Peyer's patch (tissue), 4 donors: ENCODE measurements around the gene LRPPRC. TPM values are rescaled to one million over a fixed set of nuclear protein-coding genes. Genes with fewer than 3 reads are reported as not detected.

Source experiments
- DNase-seq, 3 donors: peaks; one replicate each; pipeline ENCODE4 v3.0.0-alpha.2; 2017 to 2019
- H3K27ac ChIP-seq, 4 donors: fragments of 200-600 bp; sonication (generic); one replicate each; pipeline ENCODE4 v1.5.1; 2016 to 2019
- H3K27me3 ChIP-seq, 2 donors: fragments of 200-600 bp; sonication (generic); one replicate each; pipeline ENCODE4 v1.5.1; 2019
- H3K36me3 ChIP-seq, 3 donors: fragments of 200-600 bp; sonication (generic); one replicate each; pipeline ENCODE4 v1.5.1; 2016 to 2019
- H3K4me1 ChIP-seq, 4 donors: fragments of 200-600 bp; sonication (generic); one replicate each; pipeline ENCODE4 v1.5.1; 2016 to 2019
- H3K4me3 ChIP-seq, 4 donors: fragments of 200-600 bp; sonication (generic); 1 replicate in 3 of 4; 2 replicates in 1 of 4; pipeline ENCODE4 v1.5.1; 2016 to 2019; ENCODE audit warnings: mild to moderate bottlenecking in 1 of 4
- H3K9me3 ChIP-seq, 4 donors: fragments of 200-600 bp; sonication (generic); one replicate each; pipeline ENCODE4 v1.5.1; 2016 to 2019; ENCODE audit warnings: mild to moderate bottlenecking in 1 of 4
- CTCF ChIP-seq, 6 experiments: fragments of 450-650 bp in 4 of 6; fragments of 200-600 bp in 2 of 6; sonication (generic) in 1 of 6; IDR thresholded peaks; one replicate each; pipeline ENCODE4 v1.5.1; 2017 to 2019; ENCODE audit warnings: antibody characterized with exemption in 6 of 6, mild to moderate bottlenecking in 3 of 6, moderate library complexity in 1 of 6
- POLR2A ChIP-seq, 2 donors: fragments of 450-650 bp; IDR thresholded peaks; one replicate each; pipeline ENCODE4 v1.5.1; 2017; ENCODE audit warnings: antibody characterized with exemption in 2 of 2, mild to moderate bottlenecking in 2 of 2, moderate library complexity in 2 of 2
- total RNA-seq, 4 donors: library from RNA; depleted of rRNA; stranded (reverse); fragments of >200 nt; gene quantifications; one replicate each; pipeline ENCODE4 v1.1.0, GENCODE V29; 2016

LRPPRC gene
- 10 to 100 TPM; 45.7 to 70.1 (median 53.3) TPM for total RNA-seq

DNA sequence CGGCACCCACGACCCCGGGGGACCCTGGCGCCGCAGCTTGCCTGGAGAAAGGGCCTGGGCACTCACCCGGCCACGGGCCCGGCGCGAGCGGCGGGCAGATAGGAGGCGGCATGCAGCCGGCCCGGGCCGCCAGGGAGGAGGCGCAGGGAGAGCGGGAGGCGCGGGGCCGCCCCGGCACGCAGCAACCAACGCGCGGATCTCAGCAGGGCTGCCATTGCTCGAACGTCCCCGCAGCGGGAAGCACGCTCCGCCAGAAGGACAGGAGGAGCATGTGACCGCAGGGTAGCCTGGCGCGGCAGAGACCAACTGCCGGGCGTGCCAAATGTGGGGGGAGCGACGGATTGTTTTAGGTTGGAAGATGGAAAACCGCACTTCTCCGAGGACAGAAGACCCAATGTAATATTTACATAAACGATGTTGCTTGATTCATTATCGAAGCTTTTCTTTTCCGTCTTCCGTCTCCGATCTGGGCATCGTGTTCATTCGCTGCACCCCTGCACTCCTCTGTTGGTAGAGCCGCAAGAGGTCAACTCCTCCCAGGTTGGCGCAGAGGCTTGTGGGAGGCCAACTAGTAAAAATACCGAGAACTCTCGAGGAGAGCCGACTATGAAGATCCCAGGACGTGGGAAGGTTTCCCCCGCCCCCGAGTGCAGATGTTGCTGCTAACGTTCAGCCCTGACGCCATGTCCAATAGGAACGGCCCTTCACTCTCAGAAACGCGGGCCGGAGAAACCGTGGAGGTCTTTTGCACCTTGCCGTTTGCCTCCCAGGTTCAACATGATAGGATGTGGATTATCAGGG, at the start of gene LRPPRC:
TSS of gene LRPPRC (minus strand) at position 257 of the 801 bp plus-strand sequence. CDS start at position 215, 42 bp downstream.
- no peaks in the 10 kb centered on the region for H3K9me3 ChIP-seq
- H3K4me1 ChIP-seq, result peaks cover 0 to 17% (median 3%) of the 10 kb centered on the region in 4 donors
- peak within 1 kb of the TSS; percentile 65 to 87 (median 82) for H3K27ac ChIP-seq
- peaks cover 0 to 11% (median 0%) of the 10 kb centered on the region in 3 donors for H3K36me3 ChIP-seq
- peak; percentile 90 to 97 (median 92) for DNase-seq
- TF ChIP-seq POLR2A (IDR thresholded peaks at IDR 0.05) (peak; percentile 40 to 85), CTCF (IDR thresholded peaks at IDR 0.05) (no peak)
- H3K4me3 ChIP-seq, result peak within 1 kb of the TSS; percentile 80 to 100 (median 94)
- no peaks in the 10 kb centered on the region for H3K27me3 ChIP-seq

GRCh38 chr2:44045061-44045460, 49.3 kb upstream of the LRPPRC start:
- Histone ChIP-seq H3K4me1 (no peaks in the 10 kb centered on the region), H3K9me3 (no peaks in the 10 kb centered on the region), H3K36me3 (no peaks in the 10 kb centered on the region), H3K4me3 (no peak overlapping the region), H3K27ac (no peak overlapping the region), H3K27me3 (no peaks in the 10 kb centered on the region)
- TF ChIP-seq CTCF (IDR thresholded peaks at IDR 0.05), result no peak
- TF ChIP-seq POLR2A (IDR thresholded peaks at IDR 0.05), result no peak
- DNase-seq, result no peak

DNA sequence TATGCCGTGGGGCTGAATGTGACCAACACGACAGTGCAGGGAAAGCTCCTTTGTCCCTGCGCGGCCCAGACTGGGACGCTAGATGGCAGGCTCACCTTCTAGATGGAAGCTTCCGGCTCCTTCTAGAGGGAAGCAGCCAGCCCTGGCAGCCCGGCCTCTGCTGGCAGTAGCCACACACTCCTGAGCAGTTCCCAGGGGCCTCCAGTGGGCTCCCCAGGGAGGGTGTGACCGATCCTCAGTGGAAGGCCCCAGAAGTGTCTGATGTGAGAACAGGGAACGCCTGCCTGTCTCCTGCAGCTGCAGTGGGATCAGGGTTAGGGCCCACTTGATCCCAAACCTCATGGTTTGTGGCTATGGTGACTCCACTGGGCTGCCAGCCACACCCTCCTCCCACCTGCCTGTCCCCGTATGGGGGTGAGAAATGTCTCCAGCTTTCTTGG, 48.5 kb upstream of the LRPPRC start:
- Histone ChIP-seq H3K4me3 (no peak overlapping the region), H3K27ac (no peak overlapping the region), H3K4me1 (no peaks in the 10 kb centered on the region), H3K9me3 (no peaks in the 10 kb centered on the region), H3K36me3 (no peaks in the 10 kb centered on the region), H3K27me3 (no peaks in the 10 kb centered on the region)
- TF ChIP-seq POLR2A (IDR thresholded peaks at IDR 0.05) (no peak), CTCF (IDR thresholded peaks at IDR 0.05) (peak; percentile 28 to 92 (median 85))
- DNase-seq, result peak; percentile 67 to 93 (median 84)

- Histone ChIP-seq H3K27me3 (no peaks in the 10 kb centered on the region), H3K27ac (no peak overlapping the region), H3K4me3 (no peak overlapping the region), H3K36me3 (no peaks in the 10 kb centered on the region), H3K9me3 (no peaks in the 10 kb centered on the region), H3K4me1 (no peaks in the 10 kb centered on the region)
- TF ChIP-seq POLR2A (IDR thresholded peaks at IDR 0.05), result no peak
- TF ChIP-seq CTCF (IDR thresholded peaks at IDR 0.05), result no peak
- no peak for DNase-seq
Measured at GRCh38 chr2:44040365-44040764, 44.6 kb upstream of the LRPPRC start.

GRCh38 chr2:44038277-44038676, 42.5 kb upstream of the LRPPRC start:
- Histone ChIP-seq H3K4me3 (no peak overlapping the region), H3K27ac (no peak overlapping the region), H3K4me1 (no peaks in the 10 kb centered on the region), H3K36me3 (no peaks in the 10 kb centered on the region), H3K27me3 (no peaks in the 10 kb centered on the region), H3K9me3 (no peaks in the 10 kb centered on the region)
- DNase-seq, result no peak
- no peak for TF ChIP-seq POLR2A (IDR thresholded peaks at IDR 0.05)
- TF ChIP-seq CTCF (IDR thresholded peaks at IDR 0.05), result no peak
